SKM-1 (cell line): ENCODE results near the gene GRIK4.

Experiments used
- DNase-seq: peaks from one replicate; lab custom pipeline; 2025; ENCODE audit not compliant: unreplicated experiment; lab: John Stamatoyannopoulos, UW

The GRIK4 gene

GRCh38 chr11:120525261-120526171 is 14.0 kb downstream of the GRIK4 start:
- no peak for DNase-seq

- DNase-seq, result no peak
Observed at GRCh38 chr11:120526241-120526640, 14.7 kb downstream of the GRIK4 start.

- DNase-seq, result no peak
Observed at GRCh38 chr11:120527111-120527761, 15.7 kb downstream of the GRIK4 start.

- DNase-seq, result no peak
Observed at GRCh38 chr11:120528749-120529148, 17.2 kb downstream of the GRIK4 start.

- DNase-seq, result no peak
Observed at GRCh38 chr11:120529214-120529613, 17.7 kb downstream of the GRIK4 start.

- no peak for DNase-seq
Observed at GRCh38 chr11:120529911-120530310, 18.4 kb downstream of the GRIK4 start.

- DNase-seq, result no peak
Observed at GRCh38 chr11:120532082-120532831, 20.7 kb downstream of the GRIK4 start.

GRCh38 chr11:120532832-120533196 is 21.3 kb downstream of the GRIK4 start:
- DNase-seq, result no peak

- no peak for DNase-seq
Observed at GRCh38 chr11:120536091-120536796, 24.7 kb downstream of the GRIK4 start.

GRCh38 chr11:120536797-120537169 is 25.2 kb downstream of the GRIK4 start:
- no peak for DNase-seq

GRCh38 chr11:120537996-120538395 is 26.4 kb downstream of the GRIK4 start:
- DNase-seq, result no peak

GRCh38 chr11:120538707-120539106 is 27.2 kb downstream of the GRIK4 start:
- no peak for DNase-seq

- DNase-seq, result no peak
Observed at GRCh38 chr11:120539667-120540369, 28.3 kb downstream of the GRIK4 start.

- no peak for DNase-seq
Observed at GRCh38 chr11:120540744-120541465, 29.4 kb downstream of the GRIK4 start.

GRCh38 chr11:120543521-120544215 is 32.1 kb downstream of the GRIK4 start:
- DNase-seq, result no peak

GRCh38 chr11:120545813-120546212 is 34.3 kb downstream of the GRIK4 start:
- no peak for DNase-seq

GRCh38 chr11:120546312-120547205 is 35.0 kb downstream of the GRIK4 start:
- DNase-seq, result no peak

- DNase-seq, result no peak
Observed at GRCh38 chr11:120547316-120547715, 35.8 kb downstream of the GRIK4 start.
